Neural cell (in vitro differentiated cells): ENCODE data around the gene NCOA3. TPM values are rescaled to one million over a fixed set of nuclear protein-coding genes. Genes with fewer than 3 reads are reported as not detected.
"Not testable (repeated sequence)": the region's sequence is repeated elsewhere in the genome, so short reads cannot be mapped to it uniquely, and the experiment has no call there.

ENCODE experiments used
- H2AFZ ChIP-seq: fragments of 200-600, 300-800 bp; sonication (generic), shearing (Covaris generic); 2 replicates; pipeline ENCODE4 v1.6.0; 2014; ENCODE audit warnings: low read depth, mild to moderate bottlenecking, antibody characterized with exemption, low read length, moderate library complexity
- H3F3A ChIP-seq: fragments of 200-600 bp; shearing (Covaris generic); 2 replicates; pipeline ENCODE4 v1.6.1; 2016; ENCODE audit warnings: mild to moderate bottlenecking, moderate library complexity, mixed read lengths, antibody characterized with exemption, low read length; ENCODE audit not compliant: insufficient read depth, poor library complexity, severe bottlenecking
- H3K27ac ChIP-seq: fragments of 200-600, 300-800 bp; sonication (generic), shearing (Covaris generic); 2 replicates; pipeline ENCODE4 v1.5.1; 2014; ENCODE audit warnings: mild to moderate bottlenecking, low read length, moderate library complexity
- H3K27me3 ChIP-seq: fragments of 300-800, 200-600 bp; sonication (generic), shearing (Covaris generic); 2 replicates; pipeline ENCODE4 v1.6.0; 2014; ENCODE audit warnings: mild to moderate bottlenecking, low read depth, low read length, moderate library complexity; ENCODE audit not compliant: insufficient read depth
- H3K36me3 ChIP-seq: fragments of 300-800, 200-600 bp; sonication (generic), shearing (Covaris generic); 2 replicates; pipeline ENCODE4 v1.5.1; 2014; ENCODE audit warnings: mild to moderate bottlenecking, antibody characterized with exemption, low read length, moderate library complexity; ENCODE audit not compliant: insufficient read depth
- H3K4me2 ChIP-seq: fragments of 300-800, 200-600 bp; sonication (generic), shearing (Covaris generic); 2 replicates; pipeline ENCODE4 v1.6.0; 2014; ENCODE audit warnings: mild to moderate bottlenecking, low read length
- H3K4me3 ChIP-seq: fragments of 300-800, 200-600 bp; sonication (generic), shearing (Covaris generic); 2 replicates; pipeline ENCODE4 v1.5.1; 2014; ENCODE audit warnings: mild to moderate bottlenecking, low read length, moderate library complexity
- H3K79me2 ChIP-seq: fragments of 200-600 bp; shearing (Covaris generic); replicated peaks from 2 replicates; pipeline ENCODE4 v1.6.0; 2014; ENCODE audit warnings: mild to moderate bottlenecking, low read length, moderate library complexity; ENCODE audit not compliant: insufficient read depth
- H3K9ac ChIP-seq: fragments of 300-800, 200-600 bp; sonication (generic), shearing (Covaris generic); 2 replicates; pipeline ENCODE4 v1.6.1; 2016; ENCODE audit warnings: mild to moderate bottlenecking, low read length, mixed read lengths
- H3K9me2 ChIP-seq: fragments of 200-600 bp; shearing (Covaris generic); 2 replicates; pipeline ENCODE4 v1.6.1; 2016; ENCODE audit warnings: mild to moderate bottlenecking, low read length, mixed read lengths; ENCODE audit not compliant: insufficient read depth
- H3K9me3 ChIP-seq: fragments of 200-600, 300-800 bp; sonication (generic), shearing (Covaris generic); 2 replicates; pipeline ENCODE4 v1.6.1; 2016; ENCODE audit warnings: mild to moderate bottlenecking, mixed run types, low read length, moderate library complexity, mixed read lengths
- H4K20me1 ChIP-seq: fragments of 200-600 bp; shearing (Covaris generic); 2 replicates; pipeline ENCODE4 v1.6.1; 2016; ENCODE audit warnings: mild to moderate bottlenecking, mixed run types; ENCODE audit not compliant: insufficient read depth
- EP300 ChIP-seq: fragments of 450-650 bp; conservative IDR thresholded peaks from 2 replicates; pipeline ENCODE4 v1.6.1; 2014; ENCODE audit warnings: antibody characterized with exemption, mild to moderate bottlenecking, moderate library complexity; ENCODE audit not compliant: poor library complexity, severe bottlenecking
- EZH2 ChIP-seq: fragments of 200-600, 300-800 bp; shearing (Covaris generic), sonication (generic); IDR thresholded peaks from 2 replicates; pipeline ENCODE4 v1.6.1; 2014; ENCODE audit warnings: antibody characterized with exemption, low read length, borderline replicate concordance, mild to moderate bottlenecking; ENCODE audit not compliant: insufficient read depth, poor library complexity, severe bottlenecking
- MXI1 ChIP-seq: fragments of 450-650 bp; conservative IDR thresholded peaks from 2 replicates; pipeline ENCODE4 v1.6.1; 2014; ENCODE audit warnings: antibody characterized with exemption, mild to moderate bottlenecking; ENCODE audit not compliant: poor library complexity, severe bottlenecking
- POLR2AphosphoS5 ChIP-seq: IDR thresholded peaks from 2 replicates; pipeline ENCODE4 v1.6.1; 2012
- RAD21 ChIP-seq: fragments of 450-650 bp; conservative IDR thresholded peaks from 2 replicates; pipeline ENCODE4 v1.6.1; 2014; ENCODE audit warnings: antibody characterized with exemption, mild to moderate bottlenecking, moderate library complexity
- REST ChIP-seq: IDR thresholded peaks from 2 replicates; pipeline ENCODE4 v1.6.1; 2012; ENCODE audit warnings: borderline replicate concordance
- SMC3 ChIP-seq: fragments of 450-650 bp; conservative IDR thresholded peaks from 2 replicates; pipeline ENCODE4 v1.6.1; 2014; ENCODE audit warnings: antibody characterized with exemption, mild to moderate bottlenecking, moderate library complexity; ENCODE audit not compliant: poor library complexity
- TAF1 ChIP-seq: IDR thresholded peaks from 2 replicates; pipeline ENCODE4 v1.6.1; 2012; ENCODE audit warnings: low read depth
- polyA plus RNA-seq: library from polyadenylated mRNA; depleted of rRNA; stranded (reverse); fragments of >200 nt; gene quantifications from 2 replicates; pipeline ENCODE4 v1.2.3, GENCODE V29; 2014
- TF ChIP-seq, protein P1 (sequence below): fragments of 450-650 bp; IDR thresholded peaks from 2 replicates; pipeline ENCODE4 v1.5.1; 2014; ENCODE audit warnings: antibody characterized with exemption, mild to moderate bottlenecking, moderate library complexity; ENCODE audit not compliant: poor library complexity, severe bottlenecking

NCOA3 gene
- polyA plus RNA-seq, 1 donor from 2014 or later, result 14.2 TPM

- peaks cover 26% of the 10 kb centered on the region for H3K79me2 ChIP-seq
- not testable (repeated sequence) for H3K36me3 ChIP-seq, H2AFZ ChIP-seq, H3F3A ChIP-seq, H4K20me1 ChIP-seq, H3K4me3 ChIP-seq, H3K9me2 ChIP-seq, H3K27me3 ChIP-seq, H3K9me3 ChIP-seq, H3K27ac ChIP-seq, H3K9ac ChIP-seq, H3K4me2 ChIP-seq
Observed at GRCh38 chr20:47500082-47500481, 1.6 kb upstream of the NCOA3 start.

- Histone ChIP-seq H3K9me3 (no peaks in the 10 kb centered on the region), H3K9ac (no peak overlapping the region), H3K4me2 (no peak overlapping the region), H3K9me2 (no peaks in the 10 kb centered on the region), H3K27ac (peak overlapping the region; percentile 80), H3F3A (peaks cover 5% of the 10 kb centered on the region), H3K27me3 (no peaks in the 10 kb centered on the region), H3K79me2 (peaks cover 31% of the 10 kb centered on the region), H2AFZ (no peak overlapping the region), H4K20me1 (no peaks in the 10 kb centered on the region), H3K36me3 (no peaks in the 10 kb centered on the region), H3K4me3 (peak overlapping the region; percentile 99)
- TF ChIP-seq EP300 (no peak), TAF1 (no peak), RAD21 (no peak), SMC3 (no peak), MXI1 (no peak), POLR2AphosphoS5 (no peak), EZH2 (no peak)
- TF ChIP-seq, protein P1, sequence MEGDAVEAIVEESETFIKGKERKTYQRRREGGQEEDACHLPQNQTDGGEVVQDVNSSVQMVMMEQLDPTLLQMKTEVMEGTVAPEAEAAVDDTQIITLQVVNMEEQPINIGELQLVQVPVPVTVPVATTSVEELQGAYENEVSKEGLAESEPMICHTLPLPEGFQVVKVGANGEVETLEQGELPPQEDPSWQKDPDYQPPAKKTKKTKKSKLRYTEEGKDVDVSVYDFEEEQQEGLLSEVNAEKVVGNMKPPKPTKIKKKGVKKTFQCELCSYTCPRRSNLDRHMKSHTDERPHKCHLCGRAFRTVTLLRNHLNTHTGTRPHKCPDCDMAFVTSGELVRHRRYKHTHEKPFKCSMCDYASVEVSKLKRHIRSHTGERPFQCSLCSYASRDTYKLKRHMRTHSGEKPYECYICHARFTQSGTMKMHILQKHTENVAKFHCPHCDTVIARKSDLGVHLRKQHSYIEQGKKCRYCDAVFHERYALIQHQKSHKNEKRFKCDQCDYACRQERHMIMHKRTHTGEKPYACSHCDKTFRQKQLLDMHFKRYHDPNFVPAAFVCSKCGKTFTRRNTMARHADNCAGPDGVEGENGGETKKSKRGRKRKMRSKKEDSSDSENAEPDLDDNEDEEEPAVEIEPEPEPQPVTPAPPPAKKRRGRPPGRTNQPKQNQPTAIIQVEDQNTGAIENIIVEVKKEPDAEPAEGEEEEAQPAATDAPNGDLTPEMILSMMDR, result no peak
Observed at GRCh38 chr20:47500554-47500953, 1.1 kb upstream of the NCOA3 start.

- peak overlapping the region; percentile 82 for H3K9ac ChIP-seq
- H3F3A ChIP-seq, result peaks cover 5% of the 10 kb centered on the region
- no peaks in the 10 kb centered on the region for H3K9me3 ChIP-seq
- no peaks in the 10 kb centered on the region for H3K9me2 ChIP-seq
- H3K27me3 ChIP-seq, result no peaks in the 10 kb centered on the region
- H3K36me3 ChIP-seq, result no peaks in the 10 kb centered on the region
- H3K4me3 ChIP-seq, result peak overlapping the region; percentile 99
- peak overlapping the region; percentile 80 for H3K27ac ChIP-seq
- TF ChIP-seq EZH2, result no peak
- TF ChIP-seq MXI1, result no peak
- no peak for TF ChIP-seq POLR2AphosphoS5
- no peak for TF ChIP-seq RAD21
- TF ChIP-seq, protein P1, result no peak
- no peak for TF ChIP-seq EP300
- no peak for TF ChIP-seq REST
- TF ChIP-seq TAF1, result no peak
- TF ChIP-seq SMC3, result no peak
- peaks cover 32% of the 10 kb centered on the region for H3K79me2 ChIP-seq
- peak overlapping the region; percentile 73 for H2AFZ ChIP-seq
- H3K4me2 ChIP-seq, result peak overlapping the region; percentile 85
- H4K20me1 ChIP-seq, result no peaks in the 10 kb centered on the region
Observed at GRCh38 chr20:47501116-47501481, 588 bp upstream of the NCOA3 start.
